ENCODE data around the gene SYCP3. TPM values are rescaled to one million over a fixed set of nuclear protein-coding genes. Genes with fewer than 3 reads are reported as not detected.

SYCP3 gene
- polyA plus RNA-seq, 1 of the 3 experiments (the other 2 are of a cell fraction) = 0.07 TPM

GRCh38 chr12:101694297-101694848 lies 44.9 kb downstream of the SYCP3 start (continued):
- TF ChIP-seq GABPA (IDR thresholded peaks at IDR 0.05; ENCODE audit: low read depth) = no peak
- TF ChIP-seq POLR2AphosphoS5 (IDR thresholded peaks at IDR 0.05; ENCODE audit: low read depth, low read length) = no peak
- TF ChIP-seq, protein P1, sequence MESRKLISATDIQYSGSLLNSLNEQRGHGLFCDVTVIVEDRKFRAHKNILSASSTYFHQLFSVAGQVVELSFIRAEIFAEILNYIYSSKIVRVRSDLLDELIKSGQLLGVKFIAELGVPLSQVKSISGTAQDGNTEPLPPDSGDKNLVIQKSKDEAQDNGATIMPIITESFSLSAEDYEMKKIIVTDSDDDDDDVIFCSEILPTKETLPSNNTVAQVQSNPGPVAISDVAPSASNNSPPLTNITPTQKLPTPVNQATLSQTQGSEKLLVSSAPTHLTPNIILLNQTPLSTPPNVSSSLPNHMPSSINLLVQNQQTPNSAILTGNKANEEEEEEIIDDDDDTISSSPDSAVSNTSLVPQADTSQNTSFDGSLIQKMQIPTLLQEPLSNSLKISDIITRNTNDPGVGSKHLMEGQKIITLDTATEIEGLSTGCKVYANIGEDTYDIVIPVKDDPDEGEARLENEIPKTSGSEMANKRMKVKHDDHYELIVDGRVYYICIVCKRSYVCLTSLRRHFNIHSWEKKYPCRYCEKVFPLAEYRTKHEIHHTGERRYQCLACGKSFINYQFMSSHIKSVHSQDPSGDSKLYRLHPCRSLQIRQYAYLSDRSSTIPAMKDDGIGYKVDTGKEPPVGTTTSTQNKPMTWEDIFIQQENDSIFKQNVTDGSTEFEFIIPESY (IDR thresholded peaks at IDR 0.05; ENCODE audit: borderline replicate concordance, low read depth) = no peak
- no peak for TF ChIP-seq NRF1 (IDR thresholded peaks at IDR 0.05; ENCODE audit: low read depth, low read length)
- no peak for TF ChIP-seq TAF1 (IDR thresholded peaks at IDR 0.05; ENCODE audit: borderline replicate concordance, low read depth, low read length)
- no peak for TF ChIP-seq GATA2 (CRISPR knock-in tag; IDR thresholded peaks at IDR 0.05)

GRCh38 chr12:101691503-101692096 lies 47.7 kb downstream of the SYCP3 start:
- Histone ChIP-seq H3K79me2 (ENCODE audit: insufficient read depth) (no peaks in the 10 kb centered on the region), H3K9me3 (no peaks in the 10 kb centered on the region), H3F3A (replicated peaks; ENCODE audit: insufficient read depth) (peaks cover 3% of the 10 kb centered on the region), H3K9ac (no peak overlapping the region), H3K4me2 (no peak overlapping the region), H3K27me3 (ENCODE audit: insufficient read depth) (no peaks in the 10 kb centered on the region), H3K27ac (ENCODE audit: low read depth in 2 of 2, low read length in 1 of 2) (no peak overlapping the region), H3K4me3 (ENCODE audit: low read depth in 2 of 2, low read length in 1 of 2) (no peak overlapping the region), H4K20me1 (ENCODE audit: insufficient read depth) (no peaks in the 10 kb centered on the region), H3K36me3 (replicated peaks in 1 of 2; ENCODE audit: control insufficient read depth in 1 of 2, insufficient read depth in 2 of 2, low read length in 1 of 2) (no peaks in the 10 kb centered on the region), H2AFZ (ENCODE audit: low read depth) (no peak overlapping the region), H3K4me1 (ENCODE audit: control insufficient read depth in 1 of 2, insufficient read depth in 2 of 2, low read depth in 1 of 2, low read length in 1 of 2) (peaks cover 0 to 2% of the 10 kb centered on the region in 2 experiments; a peak in 1 of 4 replicates), H3K9me2 (no peaks in the 10 kb centered on the region)
- ChIA-PET POLR2A (interaction anchor here (0.6 kb wide), 1 partner anchor 239 kb away, joined by 7 read pairs; no protein-coding TSS in a partner anchor), CTCF (no interaction called here)
- 18% methylated on average over 1 of the region's 1 CpG for WGBS (ENCODE audit: low lambda C conversion rate)
- TF ChIP-seq, protein P2, sequence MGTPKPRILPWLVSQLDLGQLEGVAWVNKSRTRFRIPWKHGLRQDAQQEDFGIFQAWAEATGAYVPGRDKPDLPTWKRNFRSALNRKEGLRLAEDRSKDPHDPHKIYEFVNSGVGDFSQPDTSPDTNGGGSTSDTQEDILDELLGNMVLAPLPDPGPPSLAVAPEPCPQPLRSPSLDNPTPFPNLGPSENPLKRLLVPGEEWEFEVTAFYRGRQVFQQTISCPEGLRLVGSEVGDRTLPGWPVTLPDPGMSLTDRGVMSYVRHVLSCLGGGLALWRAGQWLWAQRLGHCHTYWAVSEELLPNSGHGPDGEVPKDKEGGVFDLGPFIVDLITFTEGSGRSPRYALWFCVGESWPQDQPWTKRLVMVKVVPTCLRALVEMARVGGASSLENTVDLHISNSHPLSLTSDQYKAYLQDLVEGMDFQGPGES (IDR thresholded peaks at IDR 0.05; ENCODE audit: low read depth, low read length) = no peak
- TF ChIP-seq GATA2 (CRISPR knock-in tag; IDR thresholded peaks at IDR 0.05) = no peak
- TF ChIP-seq REST (IDR thresholded peaks at IDR 0.05; ENCODE audit: low read depth, low read length) = no peak
- no peak for TF ChIP-seq FOXJ3 (CRISPR knock-in tag; IDR thresholded peaks at IDR 0.05)
- no peak for TF ChIP-seq JUND (IDR thresholded peaks at IDR 0.05)
- TF ChIP-seq MXI1 (IDR thresholded peaks at IDR 0.05; ENCODE audit: low read depth, low read length) = no peak
- no peak for DNase-seq

Measured in SK-N-SH (cell line).